A549 (cell line): Measurements from ENCODE around the gene POMT2. TPM values are rescaled to one million over a fixed set of nuclear protein-coding genes. Genes with fewer than 3 reads are reported as not detected.

ENCODE experiments used
- ATAC-seq, 2 experiments: fragments of 200-7000 bp in 1 of 2; fragments of >200 bp in 1 of 2; cut with Nextera tagmentation in 1 of 2; cut with Tn5 transposase in 1 of 2; 3 replicates each; pipeline versions ENCODE4 v1.8.0 to v1.9.1; 2018 to 2020; ENCODE audit warnings: mild to moderate bottlenecking in 1 of 2, moderate library complexity in 1 of 2
- CTCF ChIA-PET: fragments of 300-600 bp; sonication (Branson Sonifier 250); formaldehyde crosslinking; extraction: SDS; loops from one replicate; lab custom pipeline; 2021; ENCODE audit warnings: antibody characterized with exemption, inconsistent platforms; lab: Yijun Ruan, JAX
- POLR2A ChIA-PET: fragments of 350-600 bp; formaldehyde crosslinking; extraction: SDS; loops from one replicate; lab custom pipeline; 2021; ENCODE audit warnings: antibody characterized with exemption, inconsistent platforms; lab: Yijun Ruan, JAX
- DNase-seq, 2 experiments: peaks; one replicate each; pipeline versions ENCODE4 v3.0.0 to v3.0.0-alpha.2; 2011 to 2016; ENCODE audit warnings: low read depth in 1 of 2, low spot score in 1 of 2
- FAIRE-seq: peaks from 2 replicates; lab custom pipeline; 2011; peaks lifted over from hg19 to GRCh38; lab: Jason Lieb, UNC
- H3K27ac ChIP-seq, 2 experiments: fragments of >200 bp; sonication (Bioruptor Twin); formaldehyde crosslinking; 3 replicates each; pipeline ENCODE4 v1.5.1; 2016 to 2017
- H3K4me1 ChIP-seq: fragments of >200 bp; sonication (Bioruptor Twin); formaldehyde crosslinking; 3 replicates; pipeline ENCODE4 v1.6.1; 2016
- H3K4me2 ChIP-seq: fragments of >200 bp; sonication (Bioruptor Twin); formaldehyde crosslinking; 3 replicates; pipeline ENCODE4 v1.6.1; 2016
- H3K4me3 ChIP-seq: fragments of >200 bp; sonication (Bioruptor Twin); formaldehyde crosslinking; 3 replicates; pipeline ENCODE4 v1.5.1; 2016
- H3K9me3 ChIP-seq: fragments of >200 bp; sonication (Bioruptor Twin); formaldehyde crosslinking; 3 replicates; pipeline ENCODE4 v1.6.1; 2016
- CBX2 ChIP-seq: fragments of 200-600 bp; sonication (generic); IDR thresholded peaks from 2 replicates; pipeline ENCODE4 v1.6.1; 2016; ENCODE audit warnings: low read depth, mild to moderate bottlenecking, borderline replicate concordance
- CHD4 ChIP-seq: fragments of 200-600 bp; sonication (generic); IDR thresholded peaks from 2 replicates; pipeline ENCODE4 v1.6.1; 2016; ENCODE audit warnings: antibody characterized with exemption, mild to moderate bottlenecking, borderline replicate concordance
- E2F6 ChIP-seq: IDR thresholded peaks from 2 replicates; pipeline ENCODE4 v1.6.1; 2012; ENCODE audit warnings: low read depth, borderline replicate concordance
- EHF ChIP-seq: fragments of 250-450 bp; sonication (Bioruptor Pico); IDR thresholded peaks from 2 replicates; pipeline ENCODE4 v1.5.0; 2020; ENCODE audit warnings: mild to moderate bottlenecking
- EHMT2 ChIP-seq: fragments of 200-600 bp; sonication (generic); IDR thresholded peaks from 2 replicates; pipeline ENCODE4 v1.6.1; 2016; ENCODE audit warnings: antibody characterized with exemption, low read depth, mild to moderate bottlenecking, moderate library complexity
- ELK1 ChIP-seq: fragments of 150-350 bp; IDR thresholded peaks from 2 replicates; pipeline ENCODE4 v1.6.1; 2014; ENCODE audit warnings: low read depth, mild to moderate bottlenecking, low read length
- FOSB ChIP-seq: fragments of 250-450 bp; sonication (Bioruptor Pico); IDR thresholded peaks from 2 replicates; pipeline ENCODE4 v1.5.0; 2020; ENCODE audit warnings: mild to moderate bottlenecking, moderate library complexity
- FOSL2 ChIP-seq, 2 experiments: fragments of 450-650 bp in 1 of 2; fragments of >200 bp in 1 of 2; sonication (Bioruptor Twin) in 1 of 2; formaldehyde crosslinking; IDR thresholded peaks; 2 replicates each; pipeline versions ENCODE4 v1.5.0 to v1.6.1; 2016 to 2020; ENCODE audit warnings: mild to moderate bottlenecking in 1 of 2, moderate library complexity in 1 of 2
- FOXS1 ChIP-seq: fragments of 250-450 bp; sonication (Bioruptor Pico); IDR thresholded peaks from 2 replicates; pipeline ENCODE4 v1.5.0; 2020; ENCODE audit warnings: mild to moderate bottlenecking, moderate library complexity
- HES2 ChIP-seq: fragments of >200 bp; sonication (Bioruptor Twin); formaldehyde crosslinking; IDR thresholded peaks from 2 replicates; pipeline ENCODE4 v1.6.1; 2016
- HEYL ChIP-seq: fragments of 250-450 bp; sonication (Bioruptor Pico); IDR thresholded peaks from 2 replicates; pipeline ENCODE4 v1.8.0; 2021; ENCODE audit warnings: mild to moderate bottlenecking, moderate library complexity
- JUN ChIP-seq, 2 experiments: fragments of >200 bp; sonication (Bioruptor Twin); formaldehyde crosslinking; IDR thresholded peaks; 2 replicates in 1 of 2; 3 replicates in 1 of 2; pipeline ENCODE4 v1.6.1; 2016 to 2017
- KDM5A ChIP-seq: fragments of 200-600 bp; sonication (generic); IDR thresholded peaks from 2 replicates; pipeline ENCODE4 v1.6.1; 2016; ENCODE audit warnings: antibody characterized with exemption, mild to moderate bottlenecking
- MAX ChIP-seq: IDR thresholded peaks from 2 replicates; pipeline ENCODE4 v1.6.1; 2012
- NFE2L2 ChIP-seq: fragments of 150-350 bp; conservative IDR thresholded peaks from 2 replicates; pipeline ENCODE4 v1.6.1; 2014; ENCODE audit warnings: low read length
- PHF8 ChIP-seq: fragments of 200-600 bp; sonication (generic); IDR thresholded peaks from 2 replicates; pipeline ENCODE4 v1.6.1; 2016; ENCODE audit warnings: low read depth, mild to moderate bottlenecking, antibody characterized with exemption, moderate library complexity, borderline replicate concordance
- RARB ChIP-seq: fragments of 250-450 bp; sonication (Bioruptor Pico); IDR thresholded peaks from 2 replicates; pipeline ENCODE4 v1.8.0; 2021; ENCODE audit warnings: mild to moderate bottlenecking, moderate library complexity
- RCOR1 ChIP-seq: fragments of 150-350 bp; IDR thresholded peaks from 2 replicates; pipeline ENCODE4 v1.6.1; 2014; ENCODE audit warnings: antibody characterized with exemption, low read length, low read depth
- REST ChIP-seq: fragments of 200-600 bp; sonication (generic); IDR thresholded peaks from 2 replicates; pipeline ENCODE4 v1.6.1; 2016; ENCODE audit warnings: antibody characterized with exemption, mild to moderate bottlenecking, moderate library complexity
- SMC3 ChIP-seq: fragments of >200 bp; sonication (Bioruptor Twin); formaldehyde crosslinking; IDR thresholded peaks from 3 replicates; pipeline ENCODE4 v1.6.1; 2018; ENCODE audit warnings: inconsistent platforms
- TFCP2L1 ChIP-seq: fragments of 250-450 bp; sonication (Bioruptor Pico); IDR thresholded peaks from 2 replicates; pipeline ENCODE4 v1.5.0; 2021; ENCODE audit warnings: mild to moderate bottlenecking
- whole genome bisulfite sequencing: methylation state at CpG from one replicate; pipeline ENCODE4 v1.1.6; 2017; ENCODE audit errors: missing lambda C conversion rate; 5-methylcytosine and 5-hydroxymethylcytosine counted together
- polyA plus RNA-seq, 4 experiments: library from polyadenylated mRNA; depleted of rRNA in 3 of 4; stranded (reverse); fragments of >200 nt; fragmentation: RNase III in 1 of 4; extraction: RNeasy Plus Mini Kit Qiagen cat#74134 plus additional on column Dnase treatment in 1 of 4; gene quantifications; 2 replicates in 3 of 4; 3 replicates in 1 of 4; pipeline ENCODE4 v1.2.3, GENCODE V29; 2011 to 2017

POMT2 gene
- polyA plus RNA-seq, 2 of the 4 experiments (the other 2 are of a cell fraction), result 27.1 to 38.7 TPM

- Histone ChIP-seq H3K4me2 (no peak overlapping the region), H3K27ac (no peak overlapping the region), H3K9me3 (no peaks in the 10 kb centered on the region), H3K4me1 (no peaks in the 10 kb centered on the region), H3K4me3 (no peak overlapping the region)
- POLR2A ChIA-PET, result interaction anchor here (0.6 kb wide), 1 partner anchor 40 kb away, joined by 5 read pairs; no protein-coding TSS in a partner anchor
- no peak for DNase-seq
- 91% methylated on average over 1 of the region's 1 CpG for WGBS
- FAIRE-seq, result no peak
- CTCF ChIA-PET, result interaction anchor here (1.0 kb wide), 1 partner anchor 13 kb away, joined by 3 read pairs; no protein-coding TSS in a partner anchor
- no peak for ATAC-seq
- no peak for TF ChIP-seq KDM5A
- TF ChIP-seq REST, result no peak
Observed at GRCh38 chr14:77246784-77247183, 73.9 kb downstream of the POMT2 start.

- Histone ChIP-seq H3K27ac (no peak overlapping the region), H3K4me1 (no peaks in the 10 kb centered on the region), H3K9me3 (no peaks in the 10 kb centered on the region), H3K4me2 (no peak overlapping the region), H3K4me3 (no peak overlapping the region)
- DNase-seq, result no peak
- 23% methylated on average over 4 of the region's 4 CpGs for WGBS
- ChIA-PET CTCF (interaction anchor here (0.9 to 1.3 kb wide), 4 partner anchors 12 to 122 kb away, joined by 3 to 4 read pairs (median 4); no protein-coding TSS in a partner anchor), POLR2A (no interaction called here)
- no peak for TF ChIP-seq SMC3
- no peak; a peak in 1 of 6 replicates for ATAC-seq
- no peak for FAIRE-seq
Observed at GRCh38 chr14:77245820-77246219, 74.9 kb downstream of the POMT2 start.

GRCh38 chr14:77243853-77244252 is 76.8 kb downstream of the POMT2 start:
- FAIRE-seq, result no peak
- CTCF ChIA-PET, result interaction anchor here (0.5 kb wide), 1 partner anchor 1411 kb away, joined by 3 read pairs; no protein-coding TSS in a partner anchor
- DNase-seq, result no peak
- Histone ChIP-seq H3K4me3 (no peak overlapping the region), H3K4me2 (no peak overlapping the region), H3K4me1 (no peaks in the 10 kb centered on the region), H3K9me3 (no peaks in the 10 kb centered on the region)
- TF ChIP-seq HEYL (CRISPR knock-in tag) (no peak), REST (no peak), JUN (IDR thresholded peaks at IDR 0.05) (no peak), TFCP2L1 (CRISPR knock-in tag) (no peak), E2F6 (no peak), MAX (no peak), EHF (CRISPR knock-in tag) (no peak), FOSB (CRISPR knock-in tag) (no peak), HES2 (no peak), PHF8 (no peak), FOXS1 (CRISPR knock-in tag) (no peak), CBX2 (no peak), CHD4 (no peak), RCOR1 (no peak), RARB (no peak), NFE2L2 (no peak), EHMT2 (no peak), ELK1 (no peak), FOSL2 (IDR thresholded peaks at IDR 0.05) (no peak), FOSL2 (CRISPR knock-in tag; IDR thresholded peaks at IDR 0.05) (no peak)
- TF ChIP-seq, all 56 proteins: peak for 0
- POLR2A ChIA-PET, result interaction anchor here (0.5 kb wide), 1 partner anchor 34 kb away, joined by 3 read pairs; no protein-coding TSS in a partner anchor
- H3K27ac ChIP-seq, result no peak overlapping the region
- 33% methylated on average over 3 of the region's 4 CpGs for WGBS
- ATAC-seq, result no peak
